Gastrocnemius medialis (tissue), 4 donors: ENCODE measurements around the gene FCRL3.

ENCODE experiments used
- POLR2A ChIP-seq, 2 donors: fragments of 450-650 bp; IDR thresholded peaks; one replicate each; pipeline ENCODE4 v1.6.1; 2017; ENCODE audit warnings: antibody characterized with exemption in 2 of 2, mild to moderate bottlenecking in 2 of 2, moderate library complexity in 2 of 2
- TF ChIP-seq, protein P1 (sequence below), 5 experiments: fragments of 450-650 bp in 3 of 5; fragments of 200-600 bp in 2 of 5; sonication (generic) in 2 of 5; IDR thresholded peaks in 4 of 5; conservative IDR thresholded peaks in 1 of 5; 1 replicate in 4 of 5; 2 replicates in 1 of 5; pipeline ENCODE4 v1.5.1; 2016 to 2019; ENCODE audit warnings: antibody characterized with exemption in 5 of 5, mild to moderate bottlenecking in 3 of 5, moderate library complexity in 3 of 5

GRCh38 chr1:157652859-157653493, 47.6 kb downstream of the FCRL3 start:
- TF ChIP-seq, protein P1, sequence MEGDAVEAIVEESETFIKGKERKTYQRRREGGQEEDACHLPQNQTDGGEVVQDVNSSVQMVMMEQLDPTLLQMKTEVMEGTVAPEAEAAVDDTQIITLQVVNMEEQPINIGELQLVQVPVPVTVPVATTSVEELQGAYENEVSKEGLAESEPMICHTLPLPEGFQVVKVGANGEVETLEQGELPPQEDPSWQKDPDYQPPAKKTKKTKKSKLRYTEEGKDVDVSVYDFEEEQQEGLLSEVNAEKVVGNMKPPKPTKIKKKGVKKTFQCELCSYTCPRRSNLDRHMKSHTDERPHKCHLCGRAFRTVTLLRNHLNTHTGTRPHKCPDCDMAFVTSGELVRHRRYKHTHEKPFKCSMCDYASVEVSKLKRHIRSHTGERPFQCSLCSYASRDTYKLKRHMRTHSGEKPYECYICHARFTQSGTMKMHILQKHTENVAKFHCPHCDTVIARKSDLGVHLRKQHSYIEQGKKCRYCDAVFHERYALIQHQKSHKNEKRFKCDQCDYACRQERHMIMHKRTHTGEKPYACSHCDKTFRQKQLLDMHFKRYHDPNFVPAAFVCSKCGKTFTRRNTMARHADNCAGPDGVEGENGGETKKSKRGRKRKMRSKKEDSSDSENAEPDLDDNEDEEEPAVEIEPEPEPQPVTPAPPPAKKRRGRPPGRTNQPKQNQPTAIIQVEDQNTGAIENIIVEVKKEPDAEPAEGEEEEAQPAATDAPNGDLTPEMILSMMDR (IDR thresholded peaks at IDR 0.05 in 4 of 5, conservative IDR thresholded peaks at IDR 0.05 in 1 of 5) = no peak
- no peak for TF ChIP-seq POLR2A (IDR thresholded peaks at IDR 0.05)
